GM12878 (cell line): ENCODE measurements around the gene SEMA5B.

Experiments used
- EZH2 ChIP-seq: IDR thresholded peaks from 2 replicates; pipeline ENCODE4 v1.6.1; 2012; ENCODE audit warnings: low read depth, mild to moderate bottlenecking, control low read depth, inconsistent platforms, low read length, borderline replicate concordance; ENCODE audit not compliant: control insufficient read depth
- NFIC ChIP-seq: IDR thresholded peaks from 2 replicates; pipeline ENCODE4 v1.6.1; 2012; ENCODE audit warnings: low read depth, mild to moderate bottlenecking, inconsistent platforms, low read length, moderate library complexity
- POLR2AphosphoS5 ChIP-seq: IDR thresholded peaks from 2 replicates; pipeline ENCODE4 v1.6.1; 2011; ENCODE audit warnings: mild to moderate bottlenecking, low read length, inconsistent platforms
- RFX5 ChIP-seq: IDR thresholded peaks from 2 replicates; pipeline ENCODE4 v1.6.1; 2011; ENCODE audit warnings: low read depth, low read length, improper control_type of control experiment
- TAF1 ChIP-seq: IDR thresholded peaks from 2 replicates; pipeline ENCODE4 v1.6.1; 2011; ENCODE audit warnings: mild to moderate bottlenecking, low read depth, low read length, borderline replicate concordance
- TF ChIP-seq, protein P1 (sequence below): fragments of 450-650 bp; IDR thresholded peaks from 2 replicates; pipeline ENCODE4 v1.6.1; 2016; ENCODE audit warnings: mild to moderate bottlenecking
- TF ChIP-seq, protein P2 (sequence below), 3 experiments: IDR thresholded peaks in 2 of 3; conservative IDR thresholded peaks in 1 of 3; 2 replicates each; pipeline ENCODE4 v1.5.1; 2011; ENCODE audit warnings: low read depth in 3 of 3, low read length in 3 of 3, mild to moderate bottlenecking in 3 of 3, control low read depth in 2 of 3, moderate library complexity in 2 of 3, inconsistent platforms in 1 of 3, mixed read lengths in 1 of 3; ENCODE audit not compliant: control insufficient read depth in 2 of 3, insufficient read depth in 1 of 3; ENCODE audit errors: extremely low read depth in 1 of 3
- TF ChIP-seq, protein P3 (sequence below): IDR thresholded peaks from 2 replicates; pipeline ENCODE4 v1.6.1; 2011; ENCODE audit warnings: borderline replicate concordance, low read depth, mild to moderate bottlenecking, moderate library complexity, low read length; ENCODE audit not compliant: insufficient read depth, poor library complexity, severe bottlenecking
- TF ChIP-seq, protein P4 (sequence below): IDR thresholded peaks from 2 replicates; pipeline ENCODE4 v1.6.1; 2012; ENCODE audit warnings: mild to moderate bottlenecking, low read depth, low read length

DNA sequence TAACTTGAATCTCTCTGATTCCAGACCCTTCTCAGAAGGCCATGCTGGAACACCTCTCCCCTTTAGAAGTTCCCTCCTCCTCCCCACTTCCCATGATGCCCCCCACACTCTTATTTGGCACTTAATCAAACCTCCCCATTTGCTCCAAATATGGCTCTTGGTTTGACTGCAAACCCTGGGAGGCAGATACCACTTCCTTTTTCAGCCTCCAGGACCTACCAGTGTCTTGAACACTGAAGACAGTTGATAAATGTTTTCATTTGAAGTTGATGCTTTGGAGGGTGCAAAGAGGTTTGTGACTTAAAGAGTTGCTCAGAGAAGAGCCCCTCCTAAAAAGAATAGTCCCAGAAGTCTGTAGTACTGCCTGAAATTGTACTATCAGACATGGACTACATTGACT is 61.5 kb downstream of the SEMA5B start:
- TF ChIP-seq, protein P1, sequence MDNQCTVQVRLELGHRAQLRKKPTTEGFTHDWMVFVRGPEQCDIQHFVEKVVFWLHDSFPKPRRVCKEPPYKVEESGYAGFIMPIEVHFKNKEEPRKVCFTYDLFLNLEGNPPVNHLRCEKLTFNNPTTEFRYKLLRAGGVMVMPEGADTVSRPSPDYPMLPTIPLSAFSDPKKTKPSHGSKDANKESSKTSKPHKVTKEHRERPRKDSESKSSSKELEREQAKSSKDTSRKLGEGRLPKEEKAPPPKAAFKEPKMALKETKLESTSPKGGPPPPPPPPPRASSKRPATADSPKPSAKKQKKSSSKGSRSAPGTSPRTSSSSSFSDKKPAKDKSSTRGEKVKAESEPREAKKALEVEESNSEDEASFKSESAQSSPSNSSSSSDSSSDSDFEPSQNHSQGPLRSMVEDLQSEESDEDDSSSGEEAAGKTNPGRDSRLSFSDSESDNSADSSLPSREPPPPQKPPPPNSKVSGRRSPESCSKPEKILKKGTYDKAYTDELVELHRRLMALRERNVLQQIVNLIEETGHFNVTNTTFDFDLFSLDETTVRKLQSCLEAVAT, result no peak
- TF ChIP-seq, protein P2, sequence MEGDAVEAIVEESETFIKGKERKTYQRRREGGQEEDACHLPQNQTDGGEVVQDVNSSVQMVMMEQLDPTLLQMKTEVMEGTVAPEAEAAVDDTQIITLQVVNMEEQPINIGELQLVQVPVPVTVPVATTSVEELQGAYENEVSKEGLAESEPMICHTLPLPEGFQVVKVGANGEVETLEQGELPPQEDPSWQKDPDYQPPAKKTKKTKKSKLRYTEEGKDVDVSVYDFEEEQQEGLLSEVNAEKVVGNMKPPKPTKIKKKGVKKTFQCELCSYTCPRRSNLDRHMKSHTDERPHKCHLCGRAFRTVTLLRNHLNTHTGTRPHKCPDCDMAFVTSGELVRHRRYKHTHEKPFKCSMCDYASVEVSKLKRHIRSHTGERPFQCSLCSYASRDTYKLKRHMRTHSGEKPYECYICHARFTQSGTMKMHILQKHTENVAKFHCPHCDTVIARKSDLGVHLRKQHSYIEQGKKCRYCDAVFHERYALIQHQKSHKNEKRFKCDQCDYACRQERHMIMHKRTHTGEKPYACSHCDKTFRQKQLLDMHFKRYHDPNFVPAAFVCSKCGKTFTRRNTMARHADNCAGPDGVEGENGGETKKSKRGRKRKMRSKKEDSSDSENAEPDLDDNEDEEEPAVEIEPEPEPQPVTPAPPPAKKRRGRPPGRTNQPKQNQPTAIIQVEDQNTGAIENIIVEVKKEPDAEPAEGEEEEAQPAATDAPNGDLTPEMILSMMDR (IDR thresholded peaks at IDR 0.05 in 2 of 3, conservative IDR thresholded peaks at IDR 0.05 in 1 of 3; ENCODE audit: control insufficient read depth in 2 of 3, extremely low read depth in 1 of 3, insufficient read depth in 1 of 3, low read depth in 3 of 3, low read length in 3 of 3), result no peak
- no peak for TF ChIP-seq TAF1
- TF ChIP-seq EZH2, result no peak
- TF ChIP-seq, protein P3, sequence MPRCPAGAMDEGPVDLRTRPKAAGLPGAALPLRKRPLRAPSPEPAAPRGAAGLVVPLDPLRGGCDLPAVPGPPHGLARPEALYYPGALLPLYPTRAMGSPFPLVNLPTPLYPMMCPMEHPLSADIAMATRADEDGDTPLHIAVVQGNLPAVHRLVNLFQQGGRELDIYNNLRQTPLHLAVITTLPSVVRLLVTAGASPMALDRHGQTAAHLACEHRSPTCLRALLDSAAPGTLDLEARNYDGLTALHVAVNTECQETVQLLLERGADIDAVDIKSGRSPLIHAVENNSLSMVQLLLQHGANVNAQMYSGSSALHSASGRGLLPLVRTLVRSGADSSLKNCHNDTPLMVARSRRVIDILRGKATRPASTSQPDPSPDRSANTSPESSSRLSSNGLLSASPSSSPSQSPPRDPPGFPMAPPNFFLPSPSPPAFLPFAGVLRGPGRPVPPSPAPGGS, result no peak
- TF ChIP-seq, protein P4, sequence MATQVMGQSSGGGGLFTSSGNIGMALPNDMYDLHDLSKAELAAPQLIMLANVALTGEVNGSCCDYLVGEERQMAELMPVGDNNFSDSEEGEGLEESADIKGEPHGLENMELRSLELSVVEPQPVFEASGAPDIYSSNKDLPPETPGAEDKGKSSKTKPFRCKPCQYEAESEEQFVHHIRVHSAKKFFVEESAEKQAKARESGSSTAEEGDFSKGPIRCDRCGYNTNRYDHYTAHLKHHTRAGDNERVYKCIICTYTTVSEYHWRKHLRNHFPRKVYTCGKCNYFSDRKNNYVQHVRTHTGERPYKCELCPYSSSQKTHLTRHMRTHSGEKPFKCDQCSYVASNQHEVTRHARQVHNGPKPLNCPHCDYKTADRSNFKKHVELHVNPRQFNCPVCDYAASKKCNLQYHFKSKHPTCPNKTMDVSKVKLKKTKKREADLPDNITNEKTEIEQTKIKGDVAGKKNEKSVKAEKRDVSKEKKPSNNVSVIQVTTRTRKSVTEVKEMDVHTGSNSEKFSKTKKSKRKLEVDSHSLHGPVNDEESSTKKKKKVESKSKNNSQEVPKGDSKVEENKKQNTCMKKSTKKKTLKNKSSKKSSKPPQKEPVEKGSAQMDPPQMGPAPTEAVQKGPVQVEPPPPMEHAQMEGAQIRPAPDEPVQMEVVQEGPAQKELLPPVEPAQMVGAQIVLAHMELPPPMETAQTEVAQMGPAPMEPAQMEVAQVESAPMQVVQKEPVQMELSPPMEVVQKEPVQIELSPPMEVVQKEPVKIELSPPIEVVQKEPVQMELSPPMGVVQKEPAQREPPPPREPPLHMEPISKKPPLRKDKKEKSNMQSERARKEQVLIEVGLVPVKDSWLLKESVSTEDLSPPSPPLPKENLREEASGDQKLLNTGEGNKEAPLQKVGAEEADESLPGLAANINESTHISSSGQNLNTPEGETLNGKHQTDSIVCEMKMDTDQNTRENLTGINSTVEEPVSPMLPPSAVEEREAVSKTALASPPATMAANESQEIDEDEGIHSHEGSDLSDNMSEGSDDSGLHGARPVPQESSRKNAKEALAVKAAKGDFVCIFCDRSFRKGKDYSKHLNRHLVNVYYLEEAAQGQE, result no peak
- TF ChIP-seq POLR2AphosphoS5, result no peak
- no peak for TF ChIP-seq NFIC
- no peak for TF ChIP-seq RFX5
